GM18867 (cell line): Measurements from ENCODE around the gene ZDHHC24.

Source experiments
- ATAC-seq: cut with Tn5 transposase; IDR thresholded peaks from one replicate; pipeline ENCODE4 v1.9.1; 2021; ENCODE audit warnings: mild to moderate bottlenecking, moderate library complexity; ENCODE audit not compliant: unreplicated experiment

The ZDHHC24 gene

GRCh38 chr11:66505276-66505816 lies 40.5 kb downstream of the ZDHHC24 start:
- no peak for ATAC-seq

- no peak for ATAC-seq
Observed at GRCh38 chr11:66498506-66498905, 47.3 kb downstream of the ZDHHC24 start.

DNA sequence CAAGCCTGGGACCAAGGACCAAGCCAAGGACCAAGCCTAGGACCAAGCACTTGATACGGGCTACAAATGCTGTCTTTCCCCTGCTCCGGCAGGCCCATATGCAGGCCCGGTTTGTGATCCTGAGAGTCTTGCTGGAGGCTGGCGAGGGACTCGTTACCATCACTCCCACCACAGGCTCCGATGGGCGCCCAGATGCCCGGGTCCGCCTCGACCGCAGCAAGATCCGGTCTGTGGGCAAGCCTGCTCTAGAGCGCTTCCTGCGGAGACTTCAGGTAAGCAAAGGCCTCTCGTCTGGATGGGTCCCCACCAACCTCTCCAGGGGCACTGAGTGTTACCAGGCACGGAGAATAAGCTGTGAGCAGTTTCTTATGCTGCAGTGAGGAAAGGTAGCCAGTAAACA lies 48.6 kb downstream of the ZDHHC24 start:
- ATAC-seq: no peak

- no peak for ATAC-seq
Observed at GRCh38 chr11:66495401-66495854, 50.4 kb downstream of the ZDHHC24 start.

DNA sequence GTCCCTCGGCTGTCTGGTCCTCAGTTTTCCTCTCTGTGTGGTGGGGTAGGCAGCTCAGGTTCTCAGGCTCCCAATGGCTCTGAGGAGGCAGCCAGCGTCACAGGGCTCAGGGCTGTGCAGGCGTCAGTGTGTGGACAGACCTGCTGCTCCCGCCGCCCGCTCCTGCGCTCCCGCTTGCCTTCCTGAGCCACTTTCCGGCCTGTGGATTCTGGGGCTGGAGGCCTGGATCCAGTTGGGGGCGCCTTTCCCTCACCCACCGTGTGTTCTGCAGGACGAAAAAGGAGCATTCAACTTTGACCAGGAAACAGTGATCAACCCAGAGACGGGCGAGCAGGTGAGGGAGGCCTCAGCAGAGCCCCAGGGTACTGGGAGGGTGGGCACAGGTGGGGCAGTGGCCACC lies 50.9 kb downstream of the ZDHHC24 start:
- ATAC-seq: no peak

- no peak for ATAC-seq
Observed at GRCh38 chr11:66494458-66494857, 51.4 kb downstream of the ZDHHC24 start.

DNA sequence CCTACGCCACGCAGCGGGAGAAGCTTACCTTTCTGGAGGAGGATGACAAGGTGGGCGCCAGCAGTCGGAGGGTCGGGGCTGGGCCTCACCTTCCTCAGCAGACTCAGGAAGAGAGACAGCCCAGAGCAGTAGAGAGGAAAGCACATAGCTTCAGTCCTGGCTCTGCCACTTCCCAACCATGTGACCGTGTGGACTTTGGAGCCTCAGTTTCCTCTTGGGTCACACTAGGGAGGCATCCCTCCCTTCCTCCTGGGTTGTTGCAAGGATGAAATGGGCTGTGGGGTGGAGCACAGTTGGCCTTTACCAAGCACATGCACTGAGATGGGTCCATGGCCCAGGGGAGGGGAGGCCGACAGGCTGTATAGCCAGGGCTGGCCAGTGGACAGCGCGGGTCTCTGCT lies 52.7 kb downstream of the ZDHHC24 start:
- ATAC-seq: no peak

DNA sequence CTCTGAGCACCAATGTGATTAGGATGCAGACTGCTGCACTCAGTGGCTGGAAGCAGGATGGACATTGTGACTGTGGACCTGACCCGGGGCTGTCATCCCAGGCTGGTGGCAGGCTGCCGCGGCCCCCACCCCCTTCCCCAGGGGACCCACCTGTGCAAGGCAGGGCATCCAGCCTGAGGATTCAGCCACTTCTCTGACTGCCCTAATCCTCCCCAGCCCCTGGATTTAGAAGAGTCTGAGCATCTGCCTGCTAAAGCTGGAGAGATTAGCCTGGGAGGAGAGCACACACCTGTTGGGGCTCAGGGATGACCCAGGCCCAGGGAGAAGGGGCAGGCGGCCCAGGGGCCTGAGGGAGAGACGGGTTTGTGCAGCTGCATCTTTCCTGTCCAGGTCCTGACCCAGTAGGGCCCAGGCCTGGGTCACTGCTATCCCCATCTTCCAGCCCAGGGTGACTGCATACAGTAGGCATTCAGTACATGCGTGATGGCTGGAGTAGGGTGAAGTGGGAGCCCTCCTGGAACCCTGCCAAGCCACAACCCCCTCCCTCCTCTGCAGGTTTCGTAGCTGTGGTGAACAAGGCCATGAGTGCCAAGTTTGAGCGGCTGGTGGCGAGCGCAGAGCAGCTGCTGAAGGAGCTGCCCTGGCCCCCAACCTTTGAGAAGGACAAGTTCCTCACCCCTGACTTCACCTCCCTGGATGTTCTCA lies 53.5 kb downstream of the ZDHHC24 start:
- no peak for ATAC-seq

- no peak for ATAC-seq
Observed at GRCh38 chr11:66491315-66491935, 54.4 kb downstream of the ZDHHC24 start.

- no peak for ATAC-seq
Observed at GRCh38 chr11:66489636-66490035, 56.2 kb downstream of the ZDHHC24 start.

- no peak for ATAC-seq
Observed at GRCh38 chr11:66488957-66489356, 56.9 kb downstream of the ZDHHC24 start.

DNA sequence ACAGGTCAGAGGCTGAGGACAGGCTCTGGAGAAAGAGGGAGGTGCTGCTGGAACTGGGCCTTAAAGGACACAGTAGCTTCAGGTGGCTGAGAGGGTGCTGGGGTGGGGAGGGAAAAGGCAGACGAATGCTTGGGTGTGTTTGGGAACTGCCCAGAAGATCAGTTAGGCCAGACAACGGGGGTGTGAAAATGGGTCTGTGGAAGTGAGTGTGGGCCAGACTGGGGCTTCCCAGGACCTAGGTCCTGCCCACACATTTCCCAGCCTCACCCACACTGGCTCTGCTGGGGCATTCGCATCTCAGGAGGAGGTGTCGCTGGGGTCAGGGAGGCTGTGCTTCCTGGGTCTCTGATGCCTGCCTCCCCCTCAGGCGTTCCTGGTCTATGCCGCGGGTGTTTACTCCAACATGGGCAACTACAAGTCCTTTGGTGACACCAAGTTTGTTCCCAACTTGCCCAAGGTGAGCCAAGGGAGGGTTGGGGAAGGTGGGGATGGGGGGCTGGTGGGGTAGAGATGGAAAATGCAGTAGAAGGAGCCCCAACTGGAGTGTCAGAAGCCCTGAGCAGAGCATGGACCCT lies 61.0 kb downstream of the ZDHHC24 start:
- no peak for ATAC-seq

- peak; percentile 86 for ATAC-seq
Observed at GRCh38 chr11:66480117-66480938, 65.5 kb downstream of the ZDHHC24 start, which contains the start of gene DPP3. TSS of gene DPP3 (plus strand) at chr11:66480434. CDS start at chr11:66482201, 1,767 bp downstream.

DNA sequence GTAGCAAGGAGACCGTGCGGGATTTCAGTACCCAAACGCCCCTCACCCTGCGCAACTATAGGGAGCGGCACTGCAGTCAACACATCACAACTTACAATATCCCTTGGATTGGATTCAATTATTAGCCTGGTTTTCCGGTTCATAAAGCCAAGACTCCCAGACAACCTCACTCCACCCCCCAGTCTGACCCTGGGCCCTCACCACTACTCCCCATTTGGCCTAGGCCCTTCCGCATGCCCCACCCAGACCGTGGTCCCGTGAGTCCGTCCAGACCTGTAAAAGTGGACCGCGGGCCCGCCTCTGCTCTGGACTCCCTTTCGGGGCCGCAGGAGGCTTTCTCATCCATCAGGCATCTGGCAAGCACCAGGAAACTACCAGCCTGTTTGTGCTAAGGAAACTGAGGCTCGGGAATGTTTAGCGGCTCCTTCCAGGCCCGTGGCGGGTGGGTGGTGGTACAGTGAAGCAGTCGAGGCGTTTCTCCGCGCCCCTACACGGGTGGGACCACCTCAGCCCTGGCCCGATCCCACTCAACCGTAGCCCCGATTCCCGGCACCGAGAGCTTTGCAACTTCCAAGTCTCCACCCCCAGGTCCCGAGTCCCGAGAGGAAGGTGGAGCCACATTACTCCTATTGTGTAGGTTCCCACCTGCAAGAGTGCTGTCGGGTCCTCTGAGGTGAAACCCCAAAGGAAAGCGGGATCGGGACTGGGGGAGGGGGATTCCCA lies 66.3 kb downstream of the ZDHHC24 start:
- no peak for ATAC-seq

- ATAC-seq: no peak
Observed at GRCh38 chr11:66478729-66479393, 67.0 kb downstream of the ZDHHC24 start.

GRCh38 chr11:66477263-66478201 lies 68.3 kb downstream of the ZDHHC24 start:
- no peak for ATAC-seq

DNA sequence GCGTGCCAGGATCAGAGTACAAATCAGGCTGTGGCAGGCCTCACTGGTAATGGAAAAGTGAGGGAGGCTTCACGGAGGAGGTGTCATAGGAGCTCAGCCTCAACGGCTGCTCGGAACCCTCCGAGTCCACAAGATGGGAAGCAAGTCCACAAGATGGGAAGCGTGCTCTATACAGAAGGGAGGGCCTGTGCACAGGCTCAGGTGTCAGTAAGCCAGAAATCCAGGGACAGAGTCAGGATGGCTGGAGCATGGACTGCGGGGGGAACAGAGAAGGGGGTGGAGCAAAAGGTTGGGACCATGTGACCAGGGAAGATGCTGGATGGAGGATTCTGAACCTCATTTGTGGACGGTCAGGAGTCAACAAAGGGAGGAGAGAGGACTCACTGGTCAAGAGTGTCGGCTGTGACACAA lies 69.0 kb downstream of the ZDHHC24 start:
- ATAC-seq: no peak

GRCh38 chr11:66476173-66476840 lies 69.5 kb downstream of the ZDHHC24 start:
- ATAC-seq: no peak
